Choroid plexus epithelial cell (primary cell): ENCODE measurements around the gene ADGRF4.

Experiments
- DNase-seq: peaks from one replicate; pipeline ENCODE4 v3.0.0-alpha.2; 2010; ENCODE audit warnings: low read depth
- H3K4me3 ChIP-seq: 2 replicates; pipeline ENCODE4 v1.5.1; 2011; ENCODE audit warnings: low read depth, mild to moderate bottlenecking, control low read depth, low read length, moderate library complexity
- TF ChIP-seq, protein P1 (sequence below): conservative IDR thresholded peaks from 2 replicates; pipeline ENCODE4 v1.5.1; 2011; ENCODE audit warnings: low read depth, mild to moderate bottlenecking, control low read depth, inconsistent platforms, low read length, moderate library complexity

ADGRF4 gene

DNA sequence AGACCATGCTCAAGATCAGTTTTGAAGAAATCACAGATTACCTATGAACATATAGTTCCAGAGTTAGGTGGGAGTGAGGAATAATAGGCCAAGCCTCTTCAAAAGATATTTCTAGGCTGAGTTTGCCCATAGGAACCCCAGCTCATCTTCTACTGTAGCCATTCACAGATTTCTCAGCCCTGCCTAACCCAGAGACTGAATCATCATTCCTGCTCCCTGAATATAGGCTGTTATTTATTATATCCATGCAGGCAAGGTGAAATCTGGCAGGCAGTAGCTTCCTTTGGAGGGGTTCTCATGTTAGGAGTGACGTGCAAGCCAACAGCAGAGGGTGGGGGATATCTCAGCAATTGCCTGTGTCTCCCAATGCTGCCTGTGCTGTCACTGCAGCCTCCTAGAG is 25.6 kb upstream of the ADGRF4 start:
- no peak for DNase-seq
- TF ChIP-seq, protein P1, sequence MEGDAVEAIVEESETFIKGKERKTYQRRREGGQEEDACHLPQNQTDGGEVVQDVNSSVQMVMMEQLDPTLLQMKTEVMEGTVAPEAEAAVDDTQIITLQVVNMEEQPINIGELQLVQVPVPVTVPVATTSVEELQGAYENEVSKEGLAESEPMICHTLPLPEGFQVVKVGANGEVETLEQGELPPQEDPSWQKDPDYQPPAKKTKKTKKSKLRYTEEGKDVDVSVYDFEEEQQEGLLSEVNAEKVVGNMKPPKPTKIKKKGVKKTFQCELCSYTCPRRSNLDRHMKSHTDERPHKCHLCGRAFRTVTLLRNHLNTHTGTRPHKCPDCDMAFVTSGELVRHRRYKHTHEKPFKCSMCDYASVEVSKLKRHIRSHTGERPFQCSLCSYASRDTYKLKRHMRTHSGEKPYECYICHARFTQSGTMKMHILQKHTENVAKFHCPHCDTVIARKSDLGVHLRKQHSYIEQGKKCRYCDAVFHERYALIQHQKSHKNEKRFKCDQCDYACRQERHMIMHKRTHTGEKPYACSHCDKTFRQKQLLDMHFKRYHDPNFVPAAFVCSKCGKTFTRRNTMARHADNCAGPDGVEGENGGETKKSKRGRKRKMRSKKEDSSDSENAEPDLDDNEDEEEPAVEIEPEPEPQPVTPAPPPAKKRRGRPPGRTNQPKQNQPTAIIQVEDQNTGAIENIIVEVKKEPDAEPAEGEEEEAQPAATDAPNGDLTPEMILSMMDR, result no peak
- no peak overlapping the region for H3K4me3 ChIP-seq

DNA sequence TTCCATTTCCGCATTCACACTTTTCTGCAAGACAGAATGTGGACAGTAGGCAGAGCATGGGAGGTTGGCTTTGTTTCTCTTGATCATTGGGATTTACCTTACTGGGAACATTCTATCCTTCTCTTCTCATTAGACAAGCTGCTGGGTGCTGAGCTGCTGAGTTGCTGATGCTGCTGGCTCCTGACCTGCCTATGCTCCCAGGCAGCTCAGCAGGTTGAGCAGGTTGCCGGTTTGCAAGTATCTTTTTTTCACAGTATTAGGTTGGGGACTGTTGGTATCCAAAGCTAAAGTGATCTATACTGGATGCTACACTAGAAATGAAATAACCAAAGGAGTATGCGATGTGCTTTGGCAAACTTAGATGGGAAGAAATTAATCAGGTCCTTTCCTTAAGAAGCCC is 23.7 kb upstream of the ADGRF4 start:
- no peak overlapping the region for H3K4me3 ChIP-seq
- no peak for DNase-seq
- TF ChIP-seq, protein P1, result no peak

GRCh38 chr6:47677381-47678100 is 20.8 kb upstream of the ADGRF4 start:
- no peak overlapping the region for H3K4me3 ChIP-seq
- TF ChIP-seq, protein P1, result no peak
- DNase-seq, result no peak

GRCh38 chr6:47678739-47679138 is 19.6 kb upstream of the ADGRF4 start:
- no peak for DNase-seq
- no peak overlapping the region for H3K4me3 ChIP-seq
- TF ChIP-seq, protein P1, result no peak

GRCh38 chr6:47679322-47679906 is 19.0 kb upstream of the ADGRF4 start:
- H3K4me3 ChIP-seq, result no peak overlapping the region
- TF ChIP-seq, protein P1, result no peak
- DNase-seq, result no peak

DNA sequence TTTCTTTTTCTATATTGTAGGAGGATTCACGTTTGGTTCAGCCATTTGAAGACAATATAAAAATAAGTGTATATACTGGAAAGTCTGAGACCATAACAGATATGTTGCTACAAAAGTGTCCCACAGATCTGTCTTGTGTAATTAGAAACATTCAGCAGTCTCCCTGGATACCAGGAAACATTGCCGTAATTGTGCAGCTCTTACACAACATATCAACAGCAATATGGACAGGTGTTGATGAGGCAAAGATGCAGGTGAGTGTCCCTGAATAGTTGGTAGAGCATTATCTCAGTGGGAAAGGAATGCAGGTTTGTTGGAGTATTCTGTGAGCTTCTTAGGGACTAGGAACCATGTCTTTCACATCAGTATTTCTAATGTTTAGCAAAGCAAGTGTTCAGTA is 18.3 kb upstream of the ADGRF4 start:
- no peak overlapping the region for H3K4me3 ChIP-seq
- TF ChIP-seq, protein P1, result no peak
- no peak for DNase-seq

GRCh38 chr6:47680724-47681123 is 17.7 kb upstream of the ADGRF4 start:
- DNase-seq, result no peak
- no peak overlapping the region for H3K4me3 ChIP-seq
- TF ChIP-seq, protein P1, result no peak
